BJ (cell line): ENCODE measurements around the gene CCER1. TPM values are rescaled to one million over a fixed set of nuclear protein-coding genes. Genes with fewer than 3 reads are reported as not detected.

Source experiments
- CTCF ChIA-PET: fragments of 350-600 bp; formaldehyde crosslinking; extraction: SDS; loops from one replicate; lab custom pipeline; 2021; ENCODE audit warnings: antibody characterized with exemption, inconsistent platforms; lab: Yijun Ruan, JAX
- POLR2A ChIA-PET: fragments of 300-600 bp; sonication (Branson Sonifier 250); formaldehyde crosslinking; extraction: SDS; loops from one replicate; lab custom pipeline; 2021; ENCODE audit warnings: antibody characterized with exemption; lab: Charles Lee
- DNase-seq: peaks from one replicate; pipeline ENCODE4 v3.0.0-alpha.2; 2011; ENCODE audit warnings: low read depth
- H3K27me3 ChIP-seq: 2 replicates; pipeline ENCODE4 v1.6.0; 2011; ENCODE audit warnings: low read length; ENCODE audit not compliant: control insufficient read depth, insufficient read depth
- H3K36me3 ChIP-seq: 2 replicates; pipeline ENCODE4 v1.5.1; 2011; ENCODE audit warnings: low read length; ENCODE audit not compliant: control insufficient read depth, insufficient read depth
- H3K4me3 ChIP-seq: 2 replicates; pipeline ENCODE4 v1.5.1; 2011; ENCODE audit warnings: low read depth, mild to moderate bottlenecking, control low read depth, low read length
- polyA plus RNA-seq: library from polyadenylated mRNA; depleted of rRNA; stranded (reverse); fragments of >200 nt; gene quantifications from 2 replicates; pipeline ENCODE4 v1.2.3, GENCODE V29; 2011
- TF ChIP-seq, protein P1 (sequence below): IDR thresholded peaks from 2 replicates; pipeline ENCODE4 v1.5.1; 2011; ENCODE audit warnings: low read depth, mild to moderate bottlenecking, control low read depth, inconsistent platforms, low read length, moderate library complexity; ENCODE audit not compliant: insufficient read depth

Gene CCER1
- polyA plus RNA-seq, 1 experiment: not detected

DNA sequence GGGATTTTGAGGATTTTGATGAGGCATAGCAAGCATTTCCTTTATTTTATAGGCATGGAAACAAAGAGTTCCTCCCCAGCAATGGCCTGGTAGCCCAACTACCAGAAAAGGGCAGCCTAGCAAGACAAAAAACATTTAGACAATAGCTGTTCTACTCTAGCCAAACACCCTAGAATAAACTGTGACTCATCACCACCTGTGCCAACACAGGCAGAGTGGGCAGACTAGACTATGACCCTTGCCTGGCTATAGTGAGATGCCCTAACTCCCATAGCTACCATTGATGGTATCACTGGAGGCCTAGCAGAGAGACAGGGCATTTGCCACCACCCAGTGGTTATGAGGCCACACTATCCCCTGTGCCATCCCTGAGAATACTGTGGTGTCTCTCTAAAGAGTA lies 15.5 kb upstream of the CCER1 start:
- Histone ChIP-seq H3K27me3 (no peaks in the 10 kb centered on the region), H3K36me3 (no peaks in the 10 kb centered on the region), H3K4me3 (no peak overlapping the region)
- ChIA-PET POLR2A (no interaction called here), CTCF (interaction anchor here (1.0 to 2.2 kb wide), 6 partner anchors 9 to 385 kb away, joined by 3 to 8 read pairs (median 4); no protein-coding TSS in a partner anchor)
- TF ChIP-seq, protein P1, sequence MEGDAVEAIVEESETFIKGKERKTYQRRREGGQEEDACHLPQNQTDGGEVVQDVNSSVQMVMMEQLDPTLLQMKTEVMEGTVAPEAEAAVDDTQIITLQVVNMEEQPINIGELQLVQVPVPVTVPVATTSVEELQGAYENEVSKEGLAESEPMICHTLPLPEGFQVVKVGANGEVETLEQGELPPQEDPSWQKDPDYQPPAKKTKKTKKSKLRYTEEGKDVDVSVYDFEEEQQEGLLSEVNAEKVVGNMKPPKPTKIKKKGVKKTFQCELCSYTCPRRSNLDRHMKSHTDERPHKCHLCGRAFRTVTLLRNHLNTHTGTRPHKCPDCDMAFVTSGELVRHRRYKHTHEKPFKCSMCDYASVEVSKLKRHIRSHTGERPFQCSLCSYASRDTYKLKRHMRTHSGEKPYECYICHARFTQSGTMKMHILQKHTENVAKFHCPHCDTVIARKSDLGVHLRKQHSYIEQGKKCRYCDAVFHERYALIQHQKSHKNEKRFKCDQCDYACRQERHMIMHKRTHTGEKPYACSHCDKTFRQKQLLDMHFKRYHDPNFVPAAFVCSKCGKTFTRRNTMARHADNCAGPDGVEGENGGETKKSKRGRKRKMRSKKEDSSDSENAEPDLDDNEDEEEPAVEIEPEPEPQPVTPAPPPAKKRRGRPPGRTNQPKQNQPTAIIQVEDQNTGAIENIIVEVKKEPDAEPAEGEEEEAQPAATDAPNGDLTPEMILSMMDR: no peak
- no peak for DNase-seq

- no peaks in the 10 kb centered on the region for H3K36me3 ChIP-seq
- ChIA-PET POLR2A (interaction anchor here (0.6 kb wide), 2 partner anchors 371 to 1480 kb away, joined by 3 to 6 read pairs; no protein-coding TSS in a partner anchor), CTCF (interaction anchor here (0.6 to 2.2 kb wide), 9 partner anchors 8 to 1773 kb away, joined by 3 to 8 read pairs (median 3); no protein-coding TSS in a partner anchor)
- TF ChIP-seq, protein P1: no peak
- no peaks in the 10 kb centered on the region for H3K27me3 ChIP-seq
- H3K4me3 ChIP-seq: no peak overlapping the region
- no peak for DNase-seq
These were observed 14.9 kb upstream of the CCER1 start for GRCh38 chr12:90969851-90970250.

GRCh38 chr12:90969346-90969745 lies 14.4 kb upstream of the CCER1 start:
- POLR2A ChIA-PET: interaction anchor here (0.6 kb wide), 2 partner anchors 371 to 1479 kb away, joined by 3 to 6 read pairs; no protein-coding TSS in a partner anchor
- no peaks in the 10 kb centered on the region for H3K36me3 ChIP-seq
- TF ChIP-seq, protein P1: no peak
- no peak overlapping the region for H3K4me3 ChIP-seq
- DNase-seq: no peak
- CTCF ChIA-PET: interaction anchor here (0.6 to 2.1 kb wide), 6 partner anchors 8 to 1774 kb away, joined by 3 to 8 read pairs (median 4); no protein-coding TSS in a partner anchor
- no peaks in the 10 kb centered on the region for H3K27me3 ChIP-seq

GRCh38 chr12:90965204-90965603 lies 10.2 kb upstream of the CCER1 start:
- no peaks in the 10 kb centered on the region for H3K27me3 ChIP-seq
- no peak overlapping the region for H3K4me3 ChIP-seq
- CTCF ChIA-PET: no interaction called here
- POLR2A ChIA-PET: no interaction called here
- TF ChIP-seq, protein P1: no peak
- DNase-seq: no peak
- H3K36me3 ChIP-seq: no peaks in the 10 kb centered on the region

DNA sequence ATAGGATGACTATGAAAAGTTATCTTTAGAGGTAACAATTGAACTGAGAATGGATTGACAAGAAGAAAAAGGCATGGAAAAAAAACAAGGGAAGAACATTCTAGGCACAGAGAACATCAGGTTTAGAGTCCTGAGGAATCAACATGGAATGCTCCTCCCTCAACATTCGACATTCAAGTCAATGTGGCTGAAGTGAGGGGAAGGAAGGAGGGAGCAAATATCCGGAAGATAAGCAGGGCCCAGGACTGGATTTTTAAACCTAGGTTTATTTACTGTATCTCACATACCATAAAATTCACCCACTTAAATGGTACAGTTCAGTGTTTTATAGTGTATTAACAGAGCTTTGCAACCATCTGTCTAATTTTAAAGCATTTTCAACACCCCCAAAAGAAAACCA lies 9.6 kb upstream of the CCER1 start:
- no peak for DNase-seq

More for the DNA sequence above, 9.6 kb upstream of the CCER1 start:
- POLR2A ChIA-PET: no interaction called here
- Histone ChIP-seq H3K36me3 (no peaks in the 10 kb centered on the region), H3K27me3 (no peaks in the 10 kb centered on the region), H3K4me3 (no peak overlapping the region)
- TF ChIP-seq, protein P1: no peak
- CTCF ChIA-PET: no interaction called here
